ENCODE measurements around the gene STAT2. TPM values are rescaled to one million over a fixed set of nuclear protein-coding genes. Genes with fewer than 3 reads are reported as not detected.

The STAT2 gene
- total and polyA plus RNA-seq, 9 of the 15 experiments (the other 6 are each of a cell fraction or from before 2014, with no cell fraction given) = 15.5 to 46.9 (median 40.1) TPM

DNA sequence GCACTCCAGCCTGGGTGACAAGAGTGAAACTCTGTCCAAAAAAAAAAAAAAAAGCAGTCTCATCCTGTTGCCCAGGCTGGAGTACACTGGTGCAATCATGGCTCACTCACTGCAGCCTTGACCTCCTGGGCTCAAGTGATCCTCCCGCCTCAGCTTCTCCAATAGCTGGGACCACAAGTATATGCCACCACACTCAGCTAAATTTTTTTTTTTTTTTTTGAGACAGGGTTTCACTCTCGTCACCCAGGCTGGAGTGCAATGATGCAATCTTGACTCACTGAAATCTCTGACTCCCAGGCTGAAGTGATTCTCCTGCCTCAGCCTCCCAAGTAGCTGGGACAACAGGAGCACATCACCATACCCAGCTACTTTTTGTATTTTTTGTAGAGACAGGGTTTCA, 38.9 kb downstream of the STAT2 start:
- FAIRE-seq = no peak
- intact Hi-C loops (cut with micrococcal nuclease) = no loop called here
- CTCF ChIA-PET (ENCODE audit: low intra/inter-chr PET ratio) = no interaction called here

More for the DNA sequence above, 38.9 kb downstream of the STAT2 start:
- Histone ChIP-seq H4K20me1 (replicated peaks; ENCODE audit: control insufficient read depth, insufficient read depth, low read length) (no peaks in the 10 kb centered on the region), H3K9me3 (replicated peaks; ENCODE audit: control insufficient read depth, insufficient read depth, low read depth, low read length) (no peaks in the 10 kb centered on the region), H3K36me3 (ENCODE audit: control insufficient read depth, insufficient read depth, low read length) (peaks cover 63% of the 10 kb centered on the region), H3K9ac (ENCODE audit: insufficient read depth in 1 of 2, low read depth in 2 of 2, low read length in 2 of 2) (no peak overlapping the region), H3K4me2 (ENCODE audit: insufficient read depth, low read length) (no peak overlapping the region), H3K79me2 (ENCODE audit: control insufficient read depth, insufficient read depth, low read length) (no peaks in the 10 kb centered on the region), H3K9me1 (ENCODE audit: control insufficient read depth, insufficient read depth, low read length) (no peaks in the 10 kb centered on the region), H3K4me1 (replicated peaks in 1 of 2; ENCODE audit: control insufficient read depth in 2 of 2, insufficient read depth in 2 of 2, low read length in 2 of 2) (peaks cover 5% of the 10 kb centered on the region in 2 experiments; a peak in 4 of 5 replicates), H2AFZ (ENCODE audit: low read depth, low read length) (no peak overlapping the region), H3K4me3 (no peak overlapping the region), H3K27ac (ENCODE audit: extremely low read depth, low read depth, low read length) (no peak overlapping the region), H3K27me3 (ENCODE audit: control insufficient read depth in 2 of 2, insufficient read depth in 2 of 2, low read length in 2 of 2) (no peaks in the 10 kb centered on the region)
- no peak for ATAC-seq
- BruUV-seq (replicated peaks) = no TSS peak
- no peak for DNase-seq (ENCODE audit: extremely low read depth in 1 of 4, low spot score in 3 of 4)
- POLR2A ChIA-PET = no interaction called here
- in situ Hi-C loops (cut with MboI) = no loop called here
- 74% methylated on average over 2 of the region's 2 CpGs for WGBS (ENCODE audit: insufficient coverage, low coverage, missing lambda C conversion rate)
- TF ChIP-seq OTX1 (CRISPR knock-in tag; IDR thresholded peaks at IDR 0.05) (no peak), PHB (CRISPR knock-in tag; IDR thresholded peaks at IDR 0.05) (no peak), ERF (CRISPR knock-in tag; IDR thresholded peaks at IDR 0.05) (no peak), ZNF384 (IDR thresholded peaks at IDR 0.05; ENCODE audit: low read depth, low read length) (peak; percentile 61), CEBPG (CRISPR knock-in tag; IDR thresholded peaks at IDR 0.05) (0 out of 2 replicates have a peak, but pooled peaks have one; percentile 27), CEBPG (tag; conservative IDR thresholded peaks at IDR 0.05 in 1 of 2, IDR thresholded peaks at IDR 0.05 in 1 of 2) (peak in 1 of 2 experiments; percentile 87; a peak in 2 of 4 replicates), FOSL1 (tag; conservative IDR thresholded peaks at IDR 0.05) (peak; percentile 26; the same call in 1 of the 2 replicates), DPF2 (IDR thresholded peaks at IDR 0.05) (no peak), ZNF316 (IDR thresholded peaks at IDR 0.05) (0 out of 2 replicates have a peak, but pooled peaks have one; percentile 4)
- TF ChIP-seq, protein P1, sequence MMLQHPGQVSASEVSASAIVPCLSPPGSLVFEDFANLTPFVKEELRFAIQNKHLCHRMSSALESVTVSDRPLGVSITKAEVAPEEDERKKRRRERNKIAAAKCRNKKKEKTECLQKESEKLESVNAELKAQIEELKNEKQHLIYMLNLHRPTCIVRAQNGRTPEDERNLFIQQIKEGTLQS (IDR thresholded peaks at IDR 0.05) = peak; percentile 89
- TF ChIP-seq, protein P1 (CRISPR knock-in tag; conservative IDR thresholded peaks at IDR 0.05) = no peak
- TF ChIP-seq, protein P2, sequence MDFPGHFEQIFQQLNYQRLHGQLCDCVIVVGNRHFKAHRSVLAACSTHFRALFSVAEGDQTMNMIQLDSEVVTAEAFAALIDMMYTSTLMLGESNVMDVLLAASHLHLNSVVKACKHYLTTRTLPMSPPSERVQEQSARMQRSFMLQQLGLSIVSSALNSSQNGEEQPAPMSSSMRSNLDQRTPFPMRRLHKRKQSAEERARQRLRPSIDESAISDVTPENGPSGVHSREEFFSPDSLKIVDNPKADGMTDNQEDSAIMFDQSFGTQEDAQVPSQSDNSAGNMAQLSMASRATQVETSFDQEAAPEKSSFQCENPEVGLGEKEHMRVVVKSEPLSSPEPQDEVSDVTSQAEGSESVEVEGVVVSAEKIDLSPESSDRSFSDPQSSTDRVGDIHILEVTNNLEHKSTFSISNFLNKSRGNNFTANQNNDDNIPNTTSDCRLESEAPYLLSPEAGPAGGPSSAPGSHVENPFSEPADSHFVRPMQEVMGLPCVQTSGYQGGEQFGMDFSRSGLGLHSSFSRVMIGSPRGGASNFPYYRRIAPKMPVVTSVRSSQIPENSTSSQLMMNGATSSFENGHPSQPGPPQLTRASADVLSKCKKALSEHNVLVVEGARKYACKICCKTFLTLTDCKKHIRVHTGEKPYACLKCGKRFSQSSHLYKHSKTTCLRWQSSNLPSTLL (IDR thresholded peaks at IDR 0.05) = no peak
- TF ChIP-seq, protein P3, sequence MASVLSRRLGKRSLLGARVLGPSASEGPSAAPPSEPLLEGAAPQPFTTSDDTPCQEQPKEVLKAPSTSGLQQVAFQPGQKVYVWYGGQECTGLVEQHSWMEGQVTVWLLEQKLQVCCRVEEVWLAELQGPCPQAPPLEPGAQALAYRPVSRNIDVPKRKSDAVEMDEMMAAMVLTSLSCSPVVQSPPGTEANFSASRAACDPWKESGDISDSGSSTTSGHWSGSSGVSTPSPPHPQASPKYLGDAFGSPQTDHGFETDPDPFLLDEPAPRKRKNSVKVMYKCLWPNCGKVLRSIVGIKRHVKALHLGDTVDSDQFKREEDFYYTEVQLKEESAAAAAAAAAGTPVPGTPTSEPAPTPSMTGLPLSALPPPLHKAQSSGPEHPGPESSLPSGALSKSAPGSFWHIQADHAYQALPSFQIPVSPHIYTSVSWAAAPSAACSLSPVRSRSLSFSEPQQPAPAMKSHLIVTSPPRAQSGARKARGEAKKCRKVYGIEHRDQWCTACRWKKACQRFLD (CRISPR knock-in tag; IDR thresholded peaks at IDR 0.05) = no peak
- TF ChIP-seq, protein P4, sequence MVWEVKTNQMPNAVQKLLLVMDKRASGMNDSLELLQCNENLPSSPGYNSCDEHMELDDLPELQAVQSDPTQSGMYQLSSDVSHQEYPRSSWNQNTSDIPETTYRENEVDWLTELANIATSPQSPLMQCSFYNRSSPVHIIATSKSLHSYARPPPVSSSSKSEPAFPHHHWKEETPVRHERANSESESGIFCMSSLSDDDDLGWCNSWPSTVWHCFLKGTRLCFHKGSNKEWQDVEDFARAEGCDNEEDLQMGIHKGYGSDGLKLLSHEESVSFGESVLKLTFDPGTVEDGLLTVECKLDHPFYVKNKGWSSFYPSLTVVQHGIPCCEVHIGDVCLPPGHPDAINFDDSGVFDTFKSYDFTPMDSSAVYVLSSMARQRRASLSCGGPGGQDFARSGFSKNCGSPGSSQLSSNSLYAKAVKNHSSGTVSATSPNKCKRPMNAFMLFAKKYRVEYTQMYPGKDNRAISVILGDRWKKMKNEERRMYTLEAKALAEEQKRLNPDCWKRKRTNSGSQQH (CRISPR knock-in tag; IDR thresholded peaks at IDR 0.05) = no peak

All from K562 (cell line).